ENCODE data around the gene TSPO.
"Not testable (repeated sequence)": the region's sequence is repeated elsewhere in the genome, so short reads cannot be mapped to it uniquely, and the experiment has no call there.

- TF ChIP-seq POLR2A (IDR thresholded peaks at IDR 0.05; ENCODE audit: control extremely low read depth in 1 of 2, low read depth in 2 of 2, low read length in 2 of 2); EP300 (IDR thresholded peaks at IDR 0.05; ENCODE audit: borderline replicate concordance in 1 of 2, low read depth in 2 of 2, low read length in 2 of 2): not testable (repeated sequence)
These were observed 6.0 kb upstream of the TSPO start for GRCh38 chr22:43145371-43145770.

All from H1 (cell line).